ENCODE measurements around the gene TXNDC2. TPM values are rescaled to one million over a fixed set of nuclear protein-coding genes. Genes with fewer than 3 reads are reported as not detected.
A peak's percentile ranks its signal among the peaks of the same experiment; 100 is the strongest.

TXNDC2 gene
- total and polyA plus RNA-seq, 2 experiments from 2014 or later: not detected

GRCh38 chr18:9926223-9926894, 40.6 kb downstream of the TXNDC2 start:
- in situ Hi-C loops (cut with MboI): loop anchor here (25.0 kb wide), 1 partner anchor 239 kb away; no protein-coding TSS in a partner anchor
- no peak for TF ChIP-seq EZH2 (IDR thresholded peaks at IDR 0.05; ENCODE audit: insufficient read depth, poor library complexity, severe bottlenecking)
- peaks cover 56% of the 10 kb centered on the region for H3K4me1 ChIP-seq (ENCODE audit: insufficient read depth)
- DNase-seq: no peak
- 76 to 82% methylated on average over 2 of the region's 2 CpGs for WGBS, 2 experiments (ENCODE audit: low coverage in 1 of 2, low lambda C conversion rate in 2 of 2, missing lambda C conversion rate in 2 of 2)
- peaks cover 100% of the 10 kb centered on the region for H3K79me2 ChIP-seq (ENCODE audit: insufficient read depth)
- H3K27ac ChIP-seq: peak overlapping the region; percentile 45
- no peak overlapping the region for H2AFZ ChIP-seq
- H3K4me3 ChIP-seq: no peak overlapping the region; the same call in 1 of the 2 replicates
- no peak overlapping the region for H3K4me2 ChIP-seq (ENCODE audit: unreplicated experiment)
- no peak overlapping the region for H3K9ac ChIP-seq
- H3K9me2 ChIP-seq (ENCODE audit: insufficient read depth): no peaks in the 10 kb centered on the region
- peaks cover 13% of the 10 kb centered on the region; the same call in 1 of the 2 replicates for H3F3A ChIP-seq (ENCODE audit: insufficient read depth)
- H4K20me1 ChIP-seq (ENCODE audit: insufficient read depth): peaks cover 66% of the 10 kb centered on the region
- no peaks in the 10 kb centered on the region for H3K9me3 ChIP-seq (ENCODE audit: low read depth)
- H3K27me3 ChIP-seq (replicated peaks; ENCODE audit: insufficient read depth): no peaks in the 10 kb centered on the region
- H3K36me3 ChIP-seq (ENCODE audit: low read depth): no peaks in the 10 kb centered on the region

DNA sequence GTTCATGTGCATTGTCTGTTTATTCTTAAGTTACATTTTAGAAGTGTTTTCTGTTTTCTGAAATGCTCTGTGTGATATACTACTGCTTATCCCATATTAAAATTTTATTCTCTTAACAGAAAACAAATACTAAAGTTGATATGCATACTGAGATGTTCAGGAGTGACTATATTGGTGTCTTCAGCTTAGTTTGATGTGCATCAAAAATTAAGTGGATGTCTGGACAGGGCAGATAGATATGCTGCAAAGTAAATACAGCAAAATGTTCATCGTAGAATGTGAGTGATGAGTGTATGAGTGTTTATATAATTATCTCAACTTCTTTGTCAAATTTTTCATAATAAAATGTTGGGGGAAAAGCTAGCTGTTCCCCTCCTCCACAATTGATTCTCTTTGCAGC, 41.2 kb downstream of the TXNDC2 start:
- no peak for DNase-seq
- in situ Hi-C loops (cut with MboI): loop anchor here (25.0 kb wide), 1 partner anchor 240 kb away; no protein-coding TSS in a partner anchor
- H3F3A ChIP-seq (ENCODE audit: insufficient read depth): peaks cover 13% of the 10 kb centered on the region; the same call in 1 of the 2 replicates
- peaks cover 100% of the 10 kb centered on the region for H3K79me2 ChIP-seq (ENCODE audit: insufficient read depth)
- H3K4me2 ChIP-seq (ENCODE audit: unreplicated experiment): no peak overlapping the region
- peaks cover 66% of the 10 kb centered on the region for H4K20me1 ChIP-seq (ENCODE audit: insufficient read depth)
- no peak overlapping the region for H2AFZ ChIP-seq
- peaks cover 56% of the 10 kb centered on the region for H3K4me1 ChIP-seq (ENCODE audit: insufficient read depth)
- WGBS, 2 experiments (ENCODE audit: low coverage in 1 of 2, low lambda C conversion rate in 2 of 2, missing lambda C conversion rate in 2 of 2): 24 to 54% methylated on average over 1 of the region's 1 CpG
- H3K36me3 ChIP-seq (ENCODE audit: low read depth): no peaks in the 10 kb centered on the region; the same call in 1 of the 2 replicates
- peak overlapping the region; percentile 11; the same call in 1 of the 2 replicates for H3K27ac ChIP-seq
- no peaks in the 10 kb centered on the region for H3K9me3 ChIP-seq (ENCODE audit: low read depth)
- no peaks in the 10 kb centered on the region for H3K27me3 ChIP-seq (replicated peaks; ENCODE audit: insufficient read depth)
- H3K9ac ChIP-seq: no peak overlapping the region
- H3K9me2 ChIP-seq (ENCODE audit: insufficient read depth): no peaks in the 10 kb centered on the region
- no peak overlapping the region for H3K4me3 ChIP-seq
- TF ChIP-seq EZH2phosphoT487 (IDR thresholded peaks at IDR 0.05; ENCODE audit: insufficient read depth, low read depth): no peak
- no peak for TF ChIP-seq EZH2 (IDR thresholded peaks at IDR 0.05; ENCODE audit: insufficient read depth, poor library complexity, severe bottlenecking)

DNA sequence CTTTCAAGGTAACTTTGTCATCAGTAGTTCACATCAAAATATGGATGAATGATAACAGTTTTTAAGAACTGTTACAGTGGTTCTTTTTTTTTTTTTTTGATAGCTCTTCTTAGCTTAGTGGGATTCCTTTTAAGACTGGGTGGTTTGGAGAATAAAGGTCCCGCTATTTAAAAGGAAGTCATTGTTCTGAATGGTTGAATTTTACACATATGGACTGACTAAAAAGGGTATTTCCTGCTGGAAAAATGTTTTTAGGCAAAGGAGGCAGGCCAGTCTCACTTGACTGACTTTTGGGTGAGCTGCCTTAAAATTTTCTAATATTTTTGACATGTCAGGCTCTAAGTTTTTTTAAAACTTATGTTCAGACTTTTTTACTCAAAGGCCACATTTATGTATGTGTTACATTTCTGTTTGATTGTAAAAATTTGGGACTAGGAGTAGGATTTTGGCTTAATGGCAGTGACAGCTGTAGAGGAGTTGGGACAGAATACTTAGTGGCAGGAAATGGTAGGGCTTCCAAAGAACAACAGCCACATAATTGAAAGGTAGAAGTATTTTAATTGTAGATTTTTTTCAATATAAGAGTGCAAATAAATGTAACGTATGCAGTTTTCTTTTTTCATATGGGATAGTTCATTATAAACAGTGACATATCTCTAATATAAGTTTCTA, 41.8 kb downstream of the TXNDC2 start:
- WGBS, 2 experiments (ENCODE audit: low coverage in 1 of 2, low lambda C conversion rate in 2 of 2, missing lambda C conversion rate in 2 of 2): 47 to 52% methylated on average over 2 of the region's 2 CpGs
- H4K20me1 ChIP-seq (ENCODE audit: insufficient read depth): peaks cover 64% of the 10 kb centered on the region

DNA sequence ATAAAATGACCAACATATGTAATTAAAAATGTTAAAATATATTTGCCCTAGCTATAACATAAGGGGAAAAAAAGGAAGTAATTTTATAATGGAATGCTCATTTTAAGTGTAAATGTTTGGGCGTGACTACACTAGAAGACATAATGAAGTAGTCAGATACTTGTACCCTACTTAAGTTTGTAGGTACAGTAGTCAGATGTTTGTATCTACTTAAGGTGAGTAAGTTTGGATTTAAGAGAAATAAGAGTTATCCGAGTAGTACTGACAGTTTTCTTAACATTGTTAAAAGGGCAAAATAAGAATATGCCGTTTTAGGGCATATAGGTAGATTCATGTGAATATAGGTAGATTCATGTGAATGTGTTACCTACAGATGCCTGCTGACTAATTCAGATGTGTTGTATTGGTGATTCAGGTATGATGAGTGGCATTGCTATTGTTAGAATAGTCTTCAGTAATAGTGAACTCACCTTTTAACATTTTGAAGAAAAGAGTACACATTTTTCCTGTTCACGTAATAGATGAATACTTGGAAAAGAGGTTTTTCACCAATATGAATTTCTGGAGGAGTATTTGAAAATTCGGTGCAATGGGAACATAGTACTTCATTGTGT, 43.0 kb downstream of the TXNDC2 start:
- no peak overlapping the region for H3K27ac ChIP-seq
- H3K9ac ChIP-seq: no peak overlapping the region
- WGBS, 2 experiments (ENCODE audit: low coverage in 1 of 2, low lambda C conversion rate in 2 of 2, missing lambda C conversion rate in 2 of 2): 98% methylated on average over 5 of the region's 5 CpGs
- H3K36me3 ChIP-seq (ENCODE audit: low read depth): no peaks in the 10 kb centered on the region; the same call in none of the 2 replicates
- H3K79me2 ChIP-seq (ENCODE audit: insufficient read depth): peaks cover 100% of the 10 kb centered on the region
- no peak overlapping the region for H3K4me2 ChIP-seq (ENCODE audit: unreplicated experiment)
- peaks cover 19% of the 10 kb centered on the region; the same call in 1 of the 2 replicates for H3F3A ChIP-seq (ENCODE audit: insufficient read depth)
- no peak overlapping the region for H2AFZ ChIP-seq
- peaks cover 65% of the 10 kb centered on the region for H4K20me1 ChIP-seq (ENCODE audit: insufficient read depth)
- no peak for DNase-seq
- H3K9me3 ChIP-seq (ENCODE audit: low read depth): no peaks in the 10 kb centered on the region
- in situ Hi-C loops (cut with MboI): loop anchor here (25.0 kb wide), 1 partner anchor 241 kb away; no protein-coding TSS in a partner anchor
- H3K4me3 ChIP-seq: no peak overlapping the region
- no peaks in the 10 kb centered on the region for H3K9me2 ChIP-seq (ENCODE audit: insufficient read depth)
- H3K27me3 ChIP-seq (replicated peaks; ENCODE audit: insufficient read depth): no peaks in the 10 kb centered on the region
- H3K4me1 ChIP-seq (ENCODE audit: insufficient read depth): peaks cover 47% of the 10 kb centered on the region
- no peak for TF ChIP-seq EZH2phosphoT487 (IDR thresholded peaks at IDR 0.05; ENCODE audit: insufficient read depth, low read depth)
- TF ChIP-seq EZH2 (IDR thresholded peaks at IDR 0.05; ENCODE audit: insufficient read depth, poor library complexity, severe bottlenecking): no peak

More for the DNA sequence above, 41.8 kb downstream of the TXNDC2 start:
- H3K9me2 ChIP-seq (ENCODE audit: insufficient read depth): no peaks in the 10 kb centered on the region
- TF ChIP-seq EZH2phosphoT487 (IDR thresholded peaks at IDR 0.05; ENCODE audit: insufficient read depth, low read depth): no peak
- TF ChIP-seq EZH2 (IDR thresholded peaks at IDR 0.05; ENCODE audit: insufficient read depth, poor library complexity, severe bottlenecking): no peak
- 0 out of 2 replicates have a peak overlapping the region, but pooled peaks have one; percentile 0 for H3K9ac ChIP-seq
- peak overlapping the region; percentile 11; the same call in 1 of the 2 replicates for H3K27ac ChIP-seq
- in situ Hi-C loops (cut with MboI): loop anchor here (25.0 kb wide), 1 partner anchor 240 kb away; no protein-coding TSS in a partner anchor
- H3K4me2 ChIP-seq (ENCODE audit: unreplicated experiment): no peak overlapping the region
- H3K27me3 ChIP-seq (replicated peaks; ENCODE audit: insufficient read depth): no peaks in the 10 kb centered on the region
- no peak for DNase-seq
- no peak overlapping the region for H3K4me3 ChIP-seq
- no peaks in the 10 kb centered on the region for H3K9me3 ChIP-seq (ENCODE audit: low read depth)
- peaks cover 100% of the 10 kb centered on the region for H3K79me2 ChIP-seq (ENCODE audit: insufficient read depth)
- no peak overlapping the region for H2AFZ ChIP-seq
- peaks cover 19% of the 10 kb centered on the region; the same call in 1 of the 2 replicates for H3F3A ChIP-seq (ENCODE audit: insufficient read depth)
- H3K36me3 ChIP-seq (ENCODE audit: low read depth): no peaks in the 10 kb centered on the region; the same call in none of the 2 replicates
- peaks cover 56% of the 10 kb centered on the region for H3K4me1 ChIP-seq (ENCODE audit: insufficient read depth)
